HEK293 (cell line): ENCODE results near the gene CACNA2D1.
A peak's percentile ranks its signal among the peaks of the same experiment; 100 is the strongest.

ENCODE experiments used
- CTCF ChIA-PET: fragments of 350-600 bp; formaldehyde crosslinking; extraction: SDS; loops from one replicate; lab custom pipeline; 2021; ENCODE audit warnings: antibody characterized with exemption; lab: Yijun Ruan, JAX
- POLR2A ChIA-PET: fragments of 300-600 bp; formaldehyde crosslinking; extraction: SDS; loops from one replicate; lab custom pipeline; 2020; ENCODE audit warnings: antibody characterized with exemption, inconsistent platforms; lab: Yijun Ruan, JAX
- H3K27ac ChIP-seq: fragments of 200-500 bp; sonication (Bioruptor generic); 2 replicates; pipeline ENCODE4 v1.5.1; 2014; ENCODE audit warnings: low read depth, low read length, control low read depth, inconsistent platforms; ENCODE audit errors: extremely low read depth
- H3K36me3 ChIP-seq, 2 experiments: fragments of 200-500 bp in 1 of 2; sonication (Bioruptor generic) in 1 of 2; 1 replicate in 1 of 2; 2 replicates in 1 of 2; pipeline ENCODE4 v1.5.1; 2014 to 2017; ENCODE audit warnings: inconsistent platforms in 2 of 2, low read length in 2 of 2; ENCODE audit not compliant: control insufficient read depth in 2 of 2, insufficient read depth in 1 of 2
- H3K4me1 ChIP-seq: fragments of 200-500 bp; sonication (Bioruptor generic); 2 replicates; pipeline ENCODE4 v1.5.1; 2014; ENCODE audit warnings: mild to moderate bottlenecking, low read length, inconsistent platforms; ENCODE audit not compliant: control insufficient read depth, insufficient read depth
- H3K4me3 ChIP-seq: 2 replicates; pipeline ENCODE4 v1.5.1; 2011; ENCODE audit warnings: low read depth, mild to moderate bottlenecking, control low read depth, low read length, moderate library complexity
- H3K9me3 ChIP-seq: fragments of 200-500 bp; sonication (Bioruptor generic); 2 replicates; pipeline ENCODE4 v1.5.1; 2014; ENCODE audit warnings: low read depth, low read length, inconsistent platforms; ENCODE audit not compliant: control insufficient read depth, insufficient read depth
- FEZF1 ChIP-seq: fragments of 450-650 bp; formaldehyde crosslinking; IDR thresholded peaks from 2 replicates; pipeline ENCODE4 v1.5.1; 2016; ENCODE audit warnings: missing biosample characterization, missing genetic modification characterization
- GLI2 ChIP-seq: fragments of 450-650 bp; formaldehyde crosslinking; IDR thresholded peaks from 2 replicates; pipeline ENCODE4; 2017; ENCODE audit warnings: missing biosample characterization, missing genetic modification characterization, low read depth, borderline replicate concordance
- GLIS1 ChIP-seq: fragments of 450-650 bp; formaldehyde crosslinking; IDR thresholded peaks from 2 replicates; pipeline ENCODE4 v1.5.1; 2016; ENCODE audit warnings: missing biosample characterization, missing genetic modification characterization
- KLF9 ChIP-seq: fragments of 450-650 bp; formaldehyde crosslinking; IDR thresholded peaks from 2 replicates; pipeline ENCODE4 v1.5.1; 2016; ENCODE audit warnings: missing biosample characterization, missing genetic modification characterization, low read depth
- PRDM10 ChIP-seq: fragments of 450-650 bp; formaldehyde crosslinking; IDR thresholded peaks from 2 replicates; pipeline ENCODE4 v1.5.1; 2016; ENCODE audit warnings: missing biosample characterization, missing genetic modification characterization
- ZFHX2 ChIP-seq: fragments of 450-650 bp; formaldehyde crosslinking; conservative IDR thresholded peaks from 2 replicates; pipeline ENCODE4 v1.5.1; 2016; ENCODE audit warnings: missing biosample characterization, missing genetic modification characterization
- ZFP3 ChIP-seq: fragments of 450-650 bp; formaldehyde crosslinking; IDR thresholded peaks from 2 replicates; pipeline ENCODE4 v1.5.1; 2016; ENCODE audit warnings: low read depth, missing biosample characterization, missing genetic modification characterization
- ZIC2 ChIP-seq: fragments of 450-650 bp; formaldehyde crosslinking; IDR thresholded peaks from 2 replicates; pipeline ENCODE4 v1.5.1; 2016; ENCODE audit warnings: missing biosample characterization, missing genetic modification characterization
- ZNF114 ChIP-seq: fragments of 450-650 bp; formaldehyde crosslinking; IDR thresholded peaks from 2 replicates; pipeline ENCODE4 v1.5.0; 2017; ENCODE audit warnings: missing biosample characterization, missing genetic modification characterization
- ZNF138 ChIP-seq: fragments of 450-650 bp; formaldehyde crosslinking; IDR thresholded peaks from 2 replicates; pipeline ENCODE4 v1.5.1; 2016; ENCODE audit warnings: missing biosample characterization, missing genetic modification characterization, borderline replicate concordance
- ZNF16 ChIP-seq: fragments of 450-650 bp; formaldehyde crosslinking; IDR thresholded peaks from 2 replicates; pipeline ENCODE4 v1.5.1; 2016; ENCODE audit warnings: low read depth, missing biosample characterization, missing genetic modification characterization
- ZNF202 ChIP-seq: fragments of 450-650 bp; formaldehyde crosslinking; IDR thresholded peaks from 2 replicates; pipeline ENCODE4 v1.5.1; 2016; ENCODE audit warnings: missing biosample characterization, missing genetic modification characterization, borderline replicate concordance
- ZNF221 ChIP-seq: fragments of 450-650 bp; formaldehyde crosslinking; IDR thresholded peaks from 2 replicates; pipeline ENCODE4 v1.5.1; 2017; ENCODE audit warnings: missing biosample characterization, missing genetic modification characterization, borderline replicate concordance
- ZNF433 ChIP-seq: fragments of 450-650 bp; formaldehyde crosslinking; IDR thresholded peaks from 2 replicates; pipeline ENCODE4 v1.5.1; 2016; ENCODE audit warnings: missing biosample characterization, missing genetic modification characterization, low read depth
- ZNF544 ChIP-seq: fragments of 450-650 bp; formaldehyde crosslinking; IDR thresholded peaks from 2 replicates; pipeline ENCODE4 v1.5.0; 2017; ENCODE audit warnings: missing biosample characterization, missing genetic modification characterization
- ZNF776 ChIP-seq: fragments of 450-650 bp; formaldehyde crosslinking; IDR thresholded peaks from 2 replicates; pipeline ENCODE4 v1.5.0; 2017; ENCODE audit warnings: missing biosample characterization, missing genetic modification characterization, borderline replicate concordance
- ZSCAN18 ChIP-seq: fragments of 450-650 bp; formaldehyde crosslinking; IDR thresholded peaks from 2 replicates; pipeline ENCODE4 v1.5.1; 2016; ENCODE audit warnings: missing biosample characterization, missing genetic modification characterization

CACNA2D1 gene

DNA sequence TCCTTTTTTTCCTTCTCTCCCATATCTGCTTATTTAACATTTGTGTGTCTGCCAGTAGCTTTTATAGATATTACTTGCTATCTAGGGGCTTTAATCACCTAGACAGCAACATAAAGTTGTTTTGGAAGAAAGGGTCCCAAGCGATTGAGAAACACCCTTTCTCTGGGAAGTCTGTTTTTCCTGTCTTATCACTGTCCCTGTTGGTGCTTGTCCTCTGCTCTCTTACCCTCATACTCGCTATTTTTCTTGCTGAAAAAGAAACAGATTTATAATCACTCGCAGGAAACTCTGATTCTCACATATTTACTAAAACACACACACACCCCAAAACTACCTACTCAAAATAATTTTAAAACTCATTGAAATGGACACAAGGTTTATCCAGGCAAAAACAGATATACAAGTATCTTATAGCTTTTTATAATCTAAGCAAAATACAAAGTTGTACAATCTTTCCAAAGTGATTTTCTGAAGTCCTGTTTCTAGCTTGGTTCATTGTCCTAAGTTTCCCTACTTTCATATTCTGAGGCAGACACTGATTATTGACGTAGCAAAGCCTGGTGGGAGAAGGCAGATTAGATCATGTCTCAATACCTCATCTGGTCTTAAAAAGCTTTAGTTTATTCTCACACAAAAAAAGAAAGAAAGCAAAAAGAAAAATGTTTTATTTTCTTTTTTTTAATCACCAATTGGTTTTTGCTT is 157.3 kb downstream of the CACNA2D1 start:
- no peak for TF ChIP-seq ZNF433
- TF ChIP-seq FEZF1 (tag by site-specific recombination), result no peak
- TF ChIP-seq ZNF544 (tag by site-specific recombination), result no peak
- no peak for TF ChIP-seq ZSCAN18 (tag by site-specific recombination)
- no peak for TF ChIP-seq ZNF114 (tag by site-specific recombination)
- TF ChIP-seq GLI2 (tag by site-specific recombination), result no peak
- no peak for TF ChIP-seq ZNF138 (tag by site-specific recombination)
- no peak for TF ChIP-seq ZNF221
- TF ChIP-seq ZNF202 (tag by site-specific recombination), result no peak
- TF ChIP-seq, all 188 proteins: peak for 0
- H3K4me3 ChIP-seq, result no peak overlapping the region
- ChIA-PET POLR2A (no interaction called here), CTCF (interaction anchor here (1.2 kb wide), 1 partner anchor 28 kb away, joined by 4 read pairs; no protein-coding TSS in a partner anchor)
- no peaks in the 10 kb centered on the region for H3K9me3 ChIP-seq
- no peak overlapping the region for H3K27ac ChIP-seq
- no peaks in the 10 kb centered on the region for H3K36me3 ChIP-seq
- 0 out of 2 replicates have a peak, but pooled peaks cover 5% of the 10 kb centered on the region for H3K4me1 ChIP-seq

GRCh38 chr7:82284936-82285519 is 158.5 kb downstream of the CACNA2D1 start:
- CTCF ChIA-PET, result no interaction called here
- H3K27ac ChIP-seq, result no peak overlapping the region

More at GRCh38 chr7:82284936-82285519, 158.5 kb downstream of the CACNA2D1 start:
- 0 out of 2 replicates have a peak, but pooled peaks cover 5% of the 10 kb centered on the region for H3K4me1 ChIP-seq
- H3K9me3 ChIP-seq, result no peaks in the 10 kb centered on the region
- POLR2A ChIA-PET, result no interaction called here
- no peaks in the 10 kb centered on the region for H3K36me3 ChIP-seq
- H3K4me3 ChIP-seq, result no peak overlapping the region
- TF ChIP-seq ZFHX2 (tag by site-specific recombination) (0 out of 2 replicates have a peak, but pooled peaks have one; percentile 34), GLIS1 (peak; percentile 63), ZNF16 (tag by site-specific recombination) (no peak), ZNF776 (no peak), ZIC2 (tag by site-specific recombination) (peak; percentile 94), ZFP3 (tag by site-specific recombination) (no peak), KLF9 (tag by site-specific recombination) (no peak), PRDM10 (tag by site-specific recombination) (no peak)
